HCT116 (cell line): ENCODE data around the gene COL28A1.

Source experiments
- ATF3 ChIP-seq: IDR thresholded peaks from 2 replicates; pipeline ENCODE4 v1.6.1; 2012
- CEBPB ChIP-seq: IDR thresholded peaks from 2 replicates; pipeline ENCODE4 v1.6.1; 2012; ENCODE audit warnings: low read depth
- CTCF ChIP-seq, 3 experiments: fragments of 200-600 bp in 1 of 3; sonication (generic) in 1 of 3; IDR thresholded peaks in 2 of 3; conservative IDR thresholded peaks in 1 of 3; 2 replicates each; pipeline ENCODE4 v1.5.1; 2012 to 2017; ENCODE audit warnings: low read depth in 2 of 3, low read length in 2 of 3, antibody characterized with exemption in 1 of 3, borderline replicate concordance in 1 of 3, control low read depth in 1 of 3, mild to moderate bottlenecking in 1 of 3, mixed read lengths in 1 of 3, mixed run types in 1 of 3, moderate library complexity in 1 of 3; ENCODE audit not compliant: insufficient read depth in 1 of 3
- ELF1 ChIP-seq: IDR thresholded peaks from 2 replicates; pipeline ENCODE4 v1.6.1; 2012; ENCODE audit warnings: low read depth, borderline replicate concordance
- EZH2 ChIP-seq: fragments of 200-600 bp; sonication (generic); IDR thresholded peaks from 2 replicates; pipeline ENCODE4 v1.6.1; 2017; ENCODE audit warnings: antibody characterized with exemption, mixed run types
- JUND ChIP-seq: IDR thresholded peaks from 2 replicates; pipeline ENCODE4 v1.6.1; 2012
- POLR2A ChIP-seq: IDR thresholded peaks from 2 replicates; pipeline ENCODE4 v1.7.0; 2011; ENCODE audit warnings: borderline replicate concordance; ENCODE audit not compliant: insufficient read depth, insufficient read length; ENCODE audit errors: extremely low read depth
- POLR2AphosphoS5 ChIP-seq: IDR thresholded peaks from 2 replicates; pipeline ENCODE4 v1.6.1; 2011; ENCODE audit warnings: mild to moderate bottlenecking, low read depth, low read length, moderate library complexity
- RAD21 ChIP-seq: IDR thresholded peaks from 2 replicates; pipeline ENCODE4 v1.6.1; 2012; ENCODE audit warnings: low read depth, mild to moderate bottlenecking
- REST ChIP-seq: IDR thresholded peaks from 2 replicates; pipeline ENCODE4 v1.6.1; 2012; ENCODE audit warnings: low read depth
- SIN3A ChIP-seq: IDR thresholded peaks from 2 replicates; pipeline ENCODE4 v1.6.1; 2012; ENCODE audit warnings: low read depth
- YY1 ChIP-seq: IDR thresholded peaks from 2 replicates; pipeline ENCODE4 v1.6.1; 2011; ENCODE audit warnings: low read length, low read depth, moderate library complexity, mild to moderate bottlenecking; ENCODE audit not compliant: insufficient replicate concordance; ENCODE audit errors: extremely low read depth

- TF ChIP-seq SIN3A (no peak), POLR2A (no peak), CTCF (IDR thresholded peaks at IDR 0.05 in 2 of 3, conservative IDR thresholded peaks at IDR 0.05 in 1 of 3; ENCODE audit: borderline replicate concordance in 1 of 3, insufficient read depth in 1 of 3, low read depth in 2 of 3, low read length in 2 of 3) (no peak), EZH2 (no peak), ELF1 (no peak), POLR2AphosphoS5 (no peak), RAD21 (no peak), ATF3 (no peak), JUND (no peak), YY1 (no peak), REST (no peak), CEBPB (no peak)
Observed at GRCh38 chr7:7570584-7570983, 34.9 kb upstream of the COL28A1 start.
